ENCODE data around the gene PYGO2. TPM values are rescaled to one million over a fixed set of nuclear protein-coding genes. Genes with fewer than 3 reads are reported as not detected.

The PYGO2 gene
- total RNA-seq, 1 experiment from 2014 or later: 35.9 TPM

DNA sequence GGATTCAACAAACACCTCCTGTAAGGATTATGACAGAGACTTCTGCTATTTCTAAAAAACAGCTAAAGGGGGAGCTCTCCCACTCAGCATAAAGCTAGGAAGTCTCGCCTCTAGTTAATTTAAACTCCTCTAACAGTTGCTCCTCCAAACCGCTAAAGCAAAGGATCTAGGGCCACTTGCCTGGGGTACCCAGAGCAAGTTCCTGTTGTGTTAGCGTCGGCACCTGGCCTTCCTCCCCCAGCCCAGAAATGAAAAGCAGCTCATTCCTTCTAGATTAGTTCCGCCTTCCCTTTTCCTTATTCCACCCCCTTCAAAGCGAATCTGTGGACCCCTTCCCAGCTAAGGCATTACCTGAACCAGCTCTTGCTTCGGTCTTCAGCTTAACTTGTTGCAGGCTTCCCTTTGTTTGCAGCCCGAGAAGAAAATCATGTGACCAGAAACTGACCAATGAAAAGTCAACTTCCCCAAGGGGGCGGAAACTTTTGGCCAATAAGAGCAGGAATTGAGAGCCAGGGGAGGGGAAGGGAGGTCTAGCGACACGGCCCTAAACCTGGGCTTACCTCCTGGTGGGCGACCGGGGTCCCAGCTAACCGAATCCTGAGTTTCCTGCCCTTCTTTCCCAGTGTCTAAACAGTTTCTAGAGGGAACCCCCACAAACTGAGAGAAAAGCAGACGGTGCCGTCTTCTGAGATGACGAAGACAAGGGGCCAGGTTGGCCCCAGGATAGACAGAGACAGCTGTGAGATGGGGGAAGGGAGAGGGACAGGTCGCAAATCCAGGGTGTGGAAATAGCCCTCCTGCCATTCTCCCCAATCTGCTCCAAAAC lies 5.7 kb downstream of the PYGO2 start, which contains the start of gene PBXIP1:
TSS of gene PBXIP1 (minus strand) at position 382 of the 826 bp plus-strand sequence. CDS start 2,378 bp downstream, outside the sequence.
- Mint-ChIP-seq H3K4me3 (ENCODE audit: unreplicated experiment) (peak within 1 kb of the TSS; percentile 88), H3K27me3 (ENCODE audit: insufficient read depth, unreplicated experiment) (no peaks in the 10 kb centered on the region), H3K27ac (ENCODE audit: low read depth, unreplicated experiment) (peak within 1 kb of the TSS; percentile 68), H3K36me3 (ENCODE audit: insufficient read depth, unreplicated experiment) (peaks cover 14% of the 10 kb centered on the region), H3K9me3 (ENCODE audit: unreplicated experiment) (no peaks in the 10 kb centered on the region), H3K4me1 (ENCODE audit: insufficient read depth, unreplicated experiment) (peaks cover 43% of the 10 kb centered on the region)
- ChIA-PET CTCF (interaction anchor here (0.6 to 4.2 kb wide), 21 partner anchors 9 to 475 kb away, joined by 3 to 45 read pairs (median 5); partner anchors contain the start of genes ADAM15, CKS1B, FLAD1 and PMVK), POLR2A (interaction anchor here (0.5 to 39.6 kb wide), 22 partner anchors 9 to 1157 kb away, joined by 3 to 1917 read pairs (median 6); partner anchors contain the start of genes ADAM15, CKS1B, FLAD1 and LENEP)
- intact Hi-C loops (cut with micrococcal nuclease): loop anchor here (1.0 kb wide), 1 partner anchor 43 kb away; no protein-coding TSS in a partner anchor
- TF ChIP-seq, protein P1, sequence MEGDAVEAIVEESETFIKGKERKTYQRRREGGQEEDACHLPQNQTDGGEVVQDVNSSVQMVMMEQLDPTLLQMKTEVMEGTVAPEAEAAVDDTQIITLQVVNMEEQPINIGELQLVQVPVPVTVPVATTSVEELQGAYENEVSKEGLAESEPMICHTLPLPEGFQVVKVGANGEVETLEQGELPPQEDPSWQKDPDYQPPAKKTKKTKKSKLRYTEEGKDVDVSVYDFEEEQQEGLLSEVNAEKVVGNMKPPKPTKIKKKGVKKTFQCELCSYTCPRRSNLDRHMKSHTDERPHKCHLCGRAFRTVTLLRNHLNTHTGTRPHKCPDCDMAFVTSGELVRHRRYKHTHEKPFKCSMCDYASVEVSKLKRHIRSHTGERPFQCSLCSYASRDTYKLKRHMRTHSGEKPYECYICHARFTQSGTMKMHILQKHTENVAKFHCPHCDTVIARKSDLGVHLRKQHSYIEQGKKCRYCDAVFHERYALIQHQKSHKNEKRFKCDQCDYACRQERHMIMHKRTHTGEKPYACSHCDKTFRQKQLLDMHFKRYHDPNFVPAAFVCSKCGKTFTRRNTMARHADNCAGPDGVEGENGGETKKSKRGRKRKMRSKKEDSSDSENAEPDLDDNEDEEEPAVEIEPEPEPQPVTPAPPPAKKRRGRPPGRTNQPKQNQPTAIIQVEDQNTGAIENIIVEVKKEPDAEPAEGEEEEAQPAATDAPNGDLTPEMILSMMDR (IDR thresholded peaks at IDR 0.05; ENCODE audit: unreplicated experiment): peak; percentile 24
- BruUV-seq (replicated peaks): no TSS peak
- DNase-seq (ENCODE audit: unreplicated experiment): peak; percentile 97

DNA sequence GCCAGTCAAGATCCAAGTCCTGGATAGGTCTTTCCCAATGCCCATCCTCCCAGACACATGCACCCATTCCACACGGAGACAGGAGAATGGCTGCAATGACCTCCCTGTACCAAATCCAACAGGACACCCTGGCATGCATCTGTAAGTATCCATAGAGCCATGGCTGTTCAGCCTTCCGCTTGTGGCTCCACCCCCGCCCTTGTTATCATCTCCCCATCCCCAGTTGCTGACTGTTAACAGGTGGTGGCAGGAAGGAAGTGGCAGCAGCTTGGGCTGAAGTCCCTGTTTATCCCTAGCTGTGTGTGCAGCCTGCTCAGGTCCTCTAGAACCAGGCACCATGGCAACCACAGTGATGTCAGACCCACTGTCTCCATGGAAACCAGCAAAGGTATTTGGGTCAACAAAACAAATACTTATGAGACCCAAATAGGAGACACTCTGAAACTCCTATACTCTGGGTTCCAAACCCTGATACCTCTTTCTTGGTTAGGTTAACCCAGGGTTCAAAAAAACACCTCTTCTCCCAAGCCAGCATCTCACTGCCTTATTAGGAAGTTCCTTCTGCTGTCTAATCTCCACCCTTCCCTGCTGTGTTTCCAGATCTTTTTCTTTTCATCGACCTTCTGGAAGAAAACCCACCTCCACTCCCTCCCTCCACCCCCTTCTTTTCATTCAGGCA lies 6.4 kb downstream of the PYGO2 start:
- BruUV-seq (replicated peaks): no TSS peak
- H3K4me1 Mint-ChIP-seq (ENCODE audit: insufficient read depth, unreplicated experiment): peaks cover 43% of the 10 kb centered on the region
- POLR2A ChIA-PET: interaction anchor here (0.5 to 39.6 kb wide), 19 partner anchors 9 to 1158 kb away, joined by 3 to 1917 read pairs (median 6); partner anchors contain the start of genes ADAM15, CKS1B, FLAD1 and LENEP

DNA sequence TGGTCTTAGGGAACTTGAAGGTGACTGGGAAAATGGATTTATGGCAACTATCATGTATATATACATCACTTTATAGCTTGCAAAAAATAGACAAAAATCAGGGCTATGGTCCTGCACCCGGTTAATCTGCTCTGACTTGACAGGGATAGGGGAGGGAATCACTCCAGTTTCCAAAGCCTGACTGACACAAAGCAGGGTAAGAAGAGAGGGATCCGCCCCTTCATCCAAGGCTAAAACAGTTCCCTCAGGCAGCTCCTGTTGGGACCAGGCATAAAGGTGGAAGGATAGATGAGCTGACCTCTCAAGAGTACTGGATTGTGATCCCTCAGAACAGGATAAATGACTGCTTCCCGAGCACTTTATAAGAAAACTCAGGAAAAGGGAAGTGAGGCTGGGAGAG lies 7.0 kb downstream of the PYGO2 start:
- BruUV-seq (replicated peaks): no TSS peak
- Mint-ChIP-seq H3K36me3 (ENCODE audit: insufficient read depth, unreplicated experiment) (peaks cover 12% of the 10 kb centered on the region), H3K4me3 (ENCODE audit: unreplicated experiment) (peak overlapping the region; percentile 88), H3K27ac (ENCODE audit: low read depth, unreplicated experiment) (no peak overlapping the region), H3K9me3 (ENCODE audit: unreplicated experiment) (no peaks in the 10 kb centered on the region), H3K27me3 (ENCODE audit: insufficient read depth, unreplicated experiment) (no peaks in the 10 kb centered on the region), H3K4me1 (ENCODE audit: insufficient read depth, unreplicated experiment) (peaks cover 43% of the 10 kb centered on the region)
- intact Hi-C loops (cut with micrococcal nuclease): no loop called here
- DNase-seq (ENCODE audit: unreplicated experiment): no peak
- ChIA-PET CTCF (interaction anchor here (1.0 to 4.2 kb wide), 14 partner anchors 12 to 285 kb away, joined by 3 to 45 read pairs (median 11); partner anchors contain the start of genes ADAM15, FLAD1, PMVK and SHC1), POLR2A (interaction anchor here (0.6 to 39.6 kb wide), 7 partner anchors 11 to 146 kb away, joined by 3 to 1917 read pairs (median 18); partner anchors contain the start of genes ADAM15, CKS1B, FLAD1 and LENEP)
- TF ChIP-seq, protein P1 (IDR thresholded peaks at IDR 0.05; ENCODE audit: unreplicated experiment): no peak

More for the DNA sequence above, 6.4 kb downstream of the PYGO2 start:
- Mint-ChIP-seq H3K27ac (ENCODE audit: low read depth, unreplicated experiment) (peak overlapping the region; percentile 68), H3K4me3 (ENCODE audit: unreplicated experiment) (peak overlapping the region; percentile 88), H3K9me3 (ENCODE audit: unreplicated experiment) (no peaks in the 10 kb centered on the region), H3K36me3 (ENCODE audit: insufficient read depth, unreplicated experiment) (peaks cover 12% of the 10 kb centered on the region), H3K27me3 (ENCODE audit: insufficient read depth, unreplicated experiment) (no peaks in the 10 kb centered on the region)
- TF ChIP-seq, protein P1 (IDR thresholded peaks at IDR 0.05; ENCODE audit: unreplicated experiment): no peak
- no peak for DNase-seq (ENCODE audit: unreplicated experiment)
- CTCF ChIA-PET: interaction anchor here (0.6 to 4.2 kb wide), 21 partner anchors 10 to 420 kb away, joined by 3 to 45 read pairs (median 8); partner anchors contain the start of genes ADAM15, CKS1B, FLAD1 and PMVK
- intact Hi-C loops (cut with micrococcal nuclease): loop anchor here (1.0 kb wide), 1 partner anchor 44 kb away; no protein-coding TSS in a partner anchor

All from MCF 10A (cell line).